ENCODE measurements around the gene GIMAP2. TPM values are rescaled to one million over a fixed set of nuclear protein-coding genes. Genes with fewer than 3 reads are reported as not detected.

Gene GIMAP2
- total RNA-seq, 2 experiments from 2014 or later: 42.2 to 42.7 TPM

- peak overlapping the region; percentile 85 for H3K27ac Mint-ChIP-seq
- ATAC-seq (no peak), DNase-seq (no peak)
- intact Hi-C loops (cut with micrococcal nuclease): loop anchor here (5.0 kb wide), 2 partner anchors 38 to 53 kb away; no protein-coding TSS in a partner anchor
- ChIA-PET CTCF (interaction anchor here (0.8 to 2.9 kb wide), 3 partner anchors 21 to 271 kb away, joined by 3 to 10 read pairs (median 3); no protein-coding TSS in a partner anchor), POLR2A (interaction anchor here (0.6 to 1.7 kb wide), 8 partner anchors 12 to 205 kb away, joined by 3 to 9 read pairs (median 3); partner anchors contain the start of gene GIMAP5)
- H3K9me3 Mint-ChIP-seq: peaks cover 3% of the 10 kb centered on the region
- peaks cover 83% of the 10 kb centered on the region for H3K36me3 Mint-ChIP-seq (ENCODE audit: low read depth)
- peak overlapping the region; percentile 78 for H3K4me3 Mint-ChIP-seq
- TF ChIP-seq, protein P1, sequence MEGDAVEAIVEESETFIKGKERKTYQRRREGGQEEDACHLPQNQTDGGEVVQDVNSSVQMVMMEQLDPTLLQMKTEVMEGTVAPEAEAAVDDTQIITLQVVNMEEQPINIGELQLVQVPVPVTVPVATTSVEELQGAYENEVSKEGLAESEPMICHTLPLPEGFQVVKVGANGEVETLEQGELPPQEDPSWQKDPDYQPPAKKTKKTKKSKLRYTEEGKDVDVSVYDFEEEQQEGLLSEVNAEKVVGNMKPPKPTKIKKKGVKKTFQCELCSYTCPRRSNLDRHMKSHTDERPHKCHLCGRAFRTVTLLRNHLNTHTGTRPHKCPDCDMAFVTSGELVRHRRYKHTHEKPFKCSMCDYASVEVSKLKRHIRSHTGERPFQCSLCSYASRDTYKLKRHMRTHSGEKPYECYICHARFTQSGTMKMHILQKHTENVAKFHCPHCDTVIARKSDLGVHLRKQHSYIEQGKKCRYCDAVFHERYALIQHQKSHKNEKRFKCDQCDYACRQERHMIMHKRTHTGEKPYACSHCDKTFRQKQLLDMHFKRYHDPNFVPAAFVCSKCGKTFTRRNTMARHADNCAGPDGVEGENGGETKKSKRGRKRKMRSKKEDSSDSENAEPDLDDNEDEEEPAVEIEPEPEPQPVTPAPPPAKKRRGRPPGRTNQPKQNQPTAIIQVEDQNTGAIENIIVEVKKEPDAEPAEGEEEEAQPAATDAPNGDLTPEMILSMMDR (IDR thresholded peaks at IDR 0.05): no peak
- H3K4me1 Mint-ChIP-seq (ENCODE audit: low read depth): peaks cover 65% of the 10 kb centered on the region
- H3K27me3 Mint-ChIP-seq: no peaks in the 10 kb centered on the region
Observed at GRCh38 chr7:150719960-150720891, 34.7 kb downstream of the GIMAP2 start.

GRCh38 chr7:150721970-150722373, 36.5 kb downstream of the GIMAP2 start:
- Mint-ChIP-seq H3K4me3 (peak overlapping the region; percentile 58), H3K9me3 (peaks cover 13% of the 10 kb centered on the region), H3K36me3 (ENCODE audit: low read depth) (peaks cover 92% of the 10 kb centered on the region), H3K27me3 (no peaks in the 10 kb centered on the region), H3K4me1 (ENCODE audit: low read depth) (peaks cover 62% of the 10 kb centered on the region), H3K27ac (peak overlapping the region; percentile 78)
- POLR2A ChIA-PET: interaction anchor here (0.6 to 1.7 kb wide), 6 partner anchors 10 to 56 kb away, joined by 3 to 8 read pairs (median 4); partner anchors contain the start of gene GIMAP5
- intact Hi-C loops (cut with micrococcal nuclease): no loop called here
- TF ChIP-seq, protein P1 (IDR thresholded peaks at IDR 0.05): no peak
- ATAC-seq: no peak
- CTCF ChIA-PET: interaction anchor here (0.7 to 2.1 kb wide), 4 partner anchors 11 to 273 kb away, joined by 3 to 9 read pairs (median 4); no protein-coding TSS in a partner anchor
- no peak for DNase-seq

- Mint-ChIP-seq H3K4me3 (peak overlapping the region; percentile 58), H3K4me1 (ENCODE audit: low read depth) (peaks cover 63% of the 10 kb centered on the region), H3K9me3 (peaks cover 18% of the 10 kb centered on the region), H3K36me3 (ENCODE audit: low read depth) (peaks cover 94% of the 10 kb centered on the region), H3K27ac (peak overlapping the region; percentile 78), H3K27me3 (no peaks in the 10 kb centered on the region)
- DNase-seq: no peak
- ChIA-PET POLR2A (interaction anchor here (0.6 to 1.7 kb wide), 6 partner anchors 9 to 57 kb away, joined by 3 to 8 read pairs (median 4); partner anchors contain the start of gene GIMAP5), CTCF (interaction anchor here (0.7 to 2.1 kb wide), 5 partner anchors 10 to 274 kb away, joined by 3 to 9 read pairs (median 4); no protein-coding TSS in a partner anchor)
- ATAC-seq: no peak
- intact Hi-C loops (cut with micrococcal nuclease): no loop called here
- TF ChIP-seq, protein P1 (IDR thresholded peaks at IDR 0.05): no peak
Observed at GRCh38 chr7:150722431-150722931, 37.0 kb downstream of the GIMAP2 start.

- Mint-ChIP-seq H3K27me3 (no peaks in the 10 kb centered on the region), H3K4me1 (ENCODE audit: low read depth) (peaks cover 65% of the 10 kb centered on the region), H3K4me3 (peak overlapping the region; percentile 58), H3K9me3 (peaks cover 28% of the 10 kb centered on the region), H3K36me3 (ENCODE audit: low read depth) (peaks cover 95% of the 10 kb centered on the region), H3K27ac (peak overlapping the region; percentile 78)
- ATAC-seq (no peak), DNase-seq (no peak)
- TF ChIP-seq, protein P1 (IDR thresholded peaks at IDR 0.05): no peak
- ChIA-PET POLR2A (interaction anchor here (1.5 to 1.7 kb wide), 2 partner anchors 12 to 58 kb away, joined by 3 to 5 read pairs; no protein-coding TSS in a partner anchor), CTCF (interaction anchor here (0.6 to 2.1 kb wide), 7 partner anchors 9 to 274 kb away, joined by 3 to 9 read pairs (median 3); no protein-coding TSS in a partner anchor)
- intact Hi-C loops (cut with micrococcal nuclease): no loop called here
Observed at GRCh38 chr7:150723467-150723866, 38.0 kb downstream of the GIMAP2 start.
